GM23338 (cell line): ENCODE measurements around the gene ATP7A. TPM values are rescaled to one million over a fixed set of nuclear protein-coding genes. Genes with fewer than 3 reads are reported as not detected.
A peak's percentile ranks its signal among the peaks of the same experiment; 100 is the strongest.

Experiments
- ATAC-seq: fragments of 200-7000 bp; cut with Tn5 transposase; 3 replicates; pipeline ENCODE4 v1.9.1; 2020
- DNase-seq: peaks from one replicate; pipeline ENCODE4 v3.0.0-alpha.2; 2015; ENCODE audit warnings: low spot score
- H2AFZ ChIP-seq: fragments of 200-600 bp; sonication (generic); 2 replicates; pipeline ENCODE4 v1.8.0; 2016; ENCODE audit warnings: antibody characterized with exemption, mild to moderate bottlenecking, moderate library complexity
- H3F3A ChIP-seq: fragments of 200-600 bp; sonication (generic); replicated peaks from 2 replicates; pipeline ENCODE4 v1.8.0; 2017; ENCODE audit warnings: antibody characterized with exemption, mixed run types, low read depth
- H3K27ac ChIP-seq: fragments of 200-600 bp; sonication (generic); 2 replicates; pipeline ENCODE4 v1.6.1; 2016; ENCODE audit warnings: low read depth
- H3K27me3 ChIP-seq: fragments of 200-600 bp; sonication (generic); 2 replicates; pipeline ENCODE4 v1.8.0; 2016; ENCODE audit warnings: mild to moderate bottlenecking, mixed run types, moderate library complexity; ENCODE audit not compliant: insufficient read depth
- H3K36me3 ChIP-seq: fragments of 200-600 bp; sonication (generic); 2 replicates; pipeline ENCODE4 v1.8.0; 2016; ENCODE audit warnings: mild to moderate bottlenecking; ENCODE audit not compliant: insufficient read depth
- H3K4me1 ChIP-seq: fragments of 200-600 bp; sonication (generic); 2 replicates; pipeline ENCODE4 v1.8.0; 2016; ENCODE audit warnings: mild to moderate bottlenecking, moderate library complexity; ENCODE audit not compliant: insufficient read depth
- H3K4me2 ChIP-seq: fragments of 200-600 bp; sonication (generic); 2 replicates; pipeline ENCODE4 v1.7.1; 2017; ENCODE audit warnings: mixed run types
- H3K4me3 ChIP-seq: fragments of 200-600 bp; sonication (generic); 2 replicates; pipeline ENCODE4 v1.6.1; 2016; ENCODE audit warnings: mixed run types
- H3K79me2 ChIP-seq: fragments of 200-600 bp; sonication (generic); replicated peaks from 2 replicates; pipeline ENCODE4 v1.8.0; 2017; ENCODE audit warnings: mild to moderate bottlenecking; ENCODE audit not compliant: insufficient read depth
- H3K9me2 ChIP-seq: fragments of 200-600 bp; sonication (generic); 2 replicates; pipeline ENCODE4 v1.8.0; 2017; ENCODE audit not compliant: insufficient read depth
- H4K20me1 ChIP-seq: fragments of 200-600 bp; sonication (generic); replicated peaks from 2 replicates; pipeline ENCODE4 v1.8.0; 2017; ENCODE audit warnings: mild to moderate bottlenecking; ENCODE audit not compliant: insufficient read depth
- H3K27ac Mint-ChIP-seq: 2 replicates; pipeline ENCODE4 v1.8.0; 2020; ENCODE audit warnings: inconsistent platforms, mild to moderate bottlenecking, moderate library complexity, mixed read lengths
- H3K27me3 Mint-ChIP-seq: 3 replicates; pipeline ENCODE4 v1.8.0; 2022; ENCODE audit warnings: low read depth, mild to moderate bottlenecking, moderate library complexity, mixed read lengths, inconsistent platforms; ENCODE audit not compliant: insufficient read depth, poor library complexity
- H3K36me3 Mint-ChIP-seq: 3 replicates; pipeline ENCODE4 v1.8.0; 2021; ENCODE audit warnings: low read depth, mild to moderate bottlenecking, inconsistent platforms, moderate library complexity, mixed read lengths
- H3K4me1 Mint-ChIP-seq: 3 replicates; pipeline ENCODE4 v1.8.0; 2020; ENCODE audit warnings: mild to moderate bottlenecking, inconsistent platforms, mixed read lengths
- H3K4me3 Mint-ChIP-seq: 3 replicates; pipeline ENCODE4 v1.8.0; 2021; ENCODE audit warnings: moderate library complexity, mild to moderate bottlenecking, inconsistent platforms, mixed read lengths
- H3K9me3 Mint-ChIP-seq: 3 replicates; pipeline ENCODE4 v1.8.0; 2020; ENCODE audit warnings: moderate library complexity, mild to moderate bottlenecking, inconsistent platforms, mixed read lengths
- CREB1 ChIP-seq: fragments of 250-450 bp; sonication (Bioruptor Pico); IDR thresholded peaks from 2 replicates; pipeline ENCODE4 v1.5.0; 2020; ENCODE audit warnings: low read depth, mild to moderate bottlenecking, moderate library complexity
- JUNB ChIP-seq: IDR thresholded peaks from one replicate; pipeline ENCODE4 v1.6.1; 2016; ENCODE audit warnings: antibody characterized with exemption; ENCODE audit not compliant: unreplicated experiment
- STAT1 ChIP-seq: IDR thresholded peaks from one replicate; pipeline ENCODE4 v1.6.1; 2016; ENCODE audit warnings: antibody characterized with exemption; ENCODE audit not compliant: unreplicated experiment
- ZNF114 ChIP-seq: fragments of 250-450 bp; sonication (Bioruptor Pico); IDR thresholded peaks from 2 replicates; pipeline ENCODE4 v1.5.0; 2020; ENCODE audit warnings: mild to moderate bottlenecking, moderate library complexity
- ZNF331 ChIP-seq: fragments of 250-450 bp; sonication (Bioruptor Pico); IDR thresholded peaks from 2 replicates; pipeline ENCODE4 v1.5.0; 2020; ENCODE audit warnings: low read depth, mild to moderate bottlenecking, moderate library complexity
- polyA plus RNA-seq: library from polyadenylated mRNA; unstranded; fragments of >200 nt; fragmentation: Nextera tagmentation; extraction: Ambion mirVana; gene quantifications from 2 replicates; pipeline ENCODE4 v1.2.1, GENCODE V29; 2016
- total RNA-seq: library from RNA; depleted of rRNA; stranded (reverse); fragments of >200 nt; shearing (Covaris generic); gene quantifications from 2 replicates; pipeline ENCODE4 v1.2.3, GENCODE V29; 2014
- TF ChIP-seq, protein P1 (sequence below): IDR thresholded peaks from 2 replicates; pipeline ENCODE4 v1.6.1; 2016; ENCODE audit warnings: antibody characterized with exemption
- TF ChIP-seq, protein P2 (sequence below): fragments of 250-450 bp; sonication (Bioruptor Pico); IDR thresholded peaks from 2 replicates; pipeline ENCODE4 v1.5.0; 2020; ENCODE audit warnings: mild to moderate bottlenecking, moderate library complexity

ATP7A gene
- total and polyA plus RNA-seq, 2 experiments from 2014 or later: 2.2 to 3.1 TPM

GRCh38 chrX:77892887-77893286, 17.6 kb upstream of the ATP7A start:
- no peaks in the 10 kb centered on the region for H3K9me3 Mint-ChIP-seq
- Histone ChIP-seq H4K20me1 (no peaks in the 10 kb centered on the region), H3K4me3 (no peak overlapping the region), H3F3A (no peaks in the 10 kb centered on the region), H3K27ac (no peak overlapping the region), H3K27me3 (no peaks in the 10 kb centered on the region), H3K4me2 (no peak overlapping the region), H3K36me3 (no peaks in the 10 kb centered on the region), H3K9me2 (no peaks in the 10 kb centered on the region), H3K79me2 (peaks cover 59% of the 10 kb centered on the region), H3K4me1 (no peaks in the 10 kb centered on the region), H2AFZ (no peak overlapping the region)
- no peaks in the 10 kb centered on the region; the same call in 2 of the 3 replicates for H3K4me1 Mint-ChIP-seq
- ATAC-seq (no peak), DNase-seq (no peak)
- H3K36me3 Mint-ChIP-seq: 0 out of 3 replicates have a peak, but pooled peaks cover 3% of the 10 kb centered on the region
- no peak for TF ChIP-seq JUNB
- no peak for TF ChIP-seq CREB1 (CRISPR knock-in tag)
- no peak for TF ChIP-seq ZNF331 (CRISPR knock-in tag)
- TF ChIP-seq, protein P1, sequence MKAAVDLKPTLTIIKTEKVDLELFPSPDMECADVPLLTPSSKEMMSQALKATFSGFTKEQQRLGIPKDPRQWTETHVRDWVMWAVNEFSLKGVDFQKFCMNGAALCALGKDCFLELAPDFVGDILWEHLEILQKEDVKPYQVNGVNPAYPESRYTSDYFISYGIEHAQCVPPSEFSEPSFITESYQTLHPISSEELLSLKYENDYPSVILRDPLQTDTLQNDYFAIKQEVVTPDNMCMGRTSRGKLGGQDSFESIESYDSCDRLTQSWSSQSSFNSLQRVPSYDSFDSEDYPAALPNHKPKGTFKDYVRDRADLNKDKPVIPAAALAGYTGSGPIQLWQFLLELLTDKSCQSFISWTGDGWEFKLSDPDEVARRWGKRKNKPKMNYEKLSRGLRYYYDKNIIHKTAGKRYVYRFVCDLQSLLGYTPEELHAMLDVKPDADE: no peak
- TF ChIP-seq ZNF114: no peak
- TF ChIP-seq STAT1: no peak
- TF ChIP-seq, protein P2, sequence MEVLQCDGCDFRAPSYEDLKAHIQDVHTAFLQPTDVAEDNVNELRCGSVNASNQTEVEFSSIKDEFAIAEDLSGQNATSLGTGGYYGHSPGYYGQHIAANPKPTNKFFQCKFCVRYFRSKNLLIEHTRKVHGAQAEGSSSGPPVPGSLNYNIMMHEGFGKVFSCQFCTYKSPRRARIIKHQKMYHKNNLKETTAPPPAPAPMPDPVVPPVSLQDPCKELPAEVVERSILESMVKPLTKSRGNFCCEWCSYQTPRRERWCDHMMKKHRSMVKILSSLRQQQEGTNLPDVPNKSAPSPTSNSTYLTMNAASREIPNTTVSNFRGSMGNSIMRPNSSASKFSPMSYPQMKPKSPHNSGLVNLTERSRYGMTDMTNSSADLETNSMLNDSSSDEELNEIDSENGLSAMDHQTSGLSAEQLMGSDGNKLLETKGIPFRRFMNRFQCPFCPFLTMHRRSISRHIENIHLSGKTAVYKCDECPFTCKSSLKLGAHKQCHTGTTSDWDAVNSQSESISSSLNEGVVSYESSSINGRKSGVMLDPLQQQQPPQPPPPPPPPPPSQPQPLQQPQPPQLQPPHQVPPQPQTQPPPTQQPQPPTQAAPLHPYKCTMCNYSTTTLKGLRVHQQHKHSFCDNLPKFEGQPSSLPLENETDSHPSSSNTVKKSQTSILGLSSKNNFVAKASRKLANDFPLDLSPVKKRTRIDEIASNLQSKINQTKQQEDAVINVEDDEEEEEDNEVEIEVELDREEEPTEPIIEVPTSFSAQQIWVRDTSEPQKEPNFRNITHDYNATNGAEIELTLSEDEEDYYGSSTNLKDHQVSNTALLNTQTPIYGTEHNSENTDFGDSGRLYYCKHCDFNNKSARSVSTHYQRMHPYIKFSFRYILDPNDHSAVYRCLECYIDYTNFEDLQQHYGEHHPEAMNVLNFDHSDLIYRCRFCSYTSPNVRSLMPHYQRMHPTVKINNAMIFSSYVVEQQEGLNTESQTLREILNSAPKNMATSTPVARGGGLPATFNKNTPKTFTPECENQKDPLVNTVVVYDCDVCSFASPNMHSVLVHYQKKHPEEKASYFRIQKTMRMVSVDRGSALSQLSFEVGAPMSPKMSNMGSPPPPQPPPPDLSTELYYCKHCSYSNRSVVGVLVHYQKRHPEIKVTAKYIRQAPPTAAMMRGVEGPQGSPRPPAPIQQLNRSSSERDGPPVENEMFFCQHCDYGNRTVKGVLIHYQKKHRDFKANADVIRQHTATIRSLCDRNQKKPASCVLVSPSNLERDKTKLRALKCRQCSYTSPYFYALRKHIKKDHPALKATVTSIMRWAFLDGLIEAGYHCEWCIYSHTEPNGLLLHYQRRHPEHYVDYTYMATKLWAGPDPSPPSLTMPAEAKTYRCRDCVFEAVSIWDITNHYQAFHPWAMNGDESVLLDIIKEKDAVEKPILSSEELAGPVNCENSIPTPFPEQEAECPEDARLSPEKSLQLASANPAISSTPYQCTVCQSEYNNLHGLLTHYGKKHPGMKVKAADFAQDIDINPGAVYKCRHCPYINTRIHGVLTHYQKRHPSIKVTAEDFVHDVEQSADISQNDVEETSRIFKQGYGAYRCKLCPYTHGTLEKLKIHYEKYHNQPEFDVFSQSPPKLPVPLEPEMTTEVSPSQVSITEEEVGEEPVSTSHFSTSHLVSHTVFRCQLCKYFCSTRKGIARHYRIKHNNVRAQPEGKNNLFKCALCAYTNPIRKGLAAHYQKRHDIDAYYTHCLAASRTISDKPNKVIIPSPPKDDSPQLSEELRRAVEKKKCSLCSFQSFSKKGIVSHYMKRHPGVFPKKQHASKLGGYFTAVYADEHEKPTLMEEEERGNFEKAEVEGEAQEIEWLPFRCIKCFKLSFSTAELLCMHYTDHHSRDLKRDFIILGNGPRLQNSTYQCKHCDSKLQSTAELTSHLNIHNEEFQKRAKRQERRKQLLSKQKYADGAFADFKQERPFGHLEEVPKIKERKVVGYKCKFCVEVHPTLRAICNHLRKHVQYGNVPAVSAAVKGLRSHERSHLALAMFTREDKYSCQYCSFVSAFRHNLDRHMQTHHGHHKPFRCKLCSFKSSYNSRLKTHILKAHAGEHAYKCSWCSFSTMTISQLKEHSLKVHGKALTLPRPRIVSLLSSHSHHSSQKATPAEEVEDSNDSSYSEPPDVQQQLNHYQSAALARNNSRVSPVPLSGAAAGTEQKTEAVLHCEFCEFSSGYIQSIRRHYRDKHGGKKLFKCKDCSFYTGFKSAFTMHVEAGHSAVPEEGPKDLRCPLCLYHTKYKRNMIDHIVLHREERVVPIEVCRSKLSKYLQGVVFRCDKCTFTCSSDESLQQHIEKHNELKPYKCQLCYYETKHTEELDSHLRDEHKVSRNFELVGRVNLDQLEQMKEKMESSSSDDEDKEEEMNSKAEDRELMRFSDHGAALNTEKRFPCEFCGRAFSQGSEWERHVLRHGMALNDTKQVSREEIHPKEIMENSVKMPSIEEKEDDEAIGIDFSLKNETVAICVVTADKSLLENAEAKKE (CRISPR knock-in tag): no peak
- no peak overlapping the region for H3K27ac Mint-ChIP-seq
- peaks cover 2% of the 10 kb centered on the region for H3K27me3 Mint-ChIP-seq
- peak overlapping the region; percentile 26; the same call in 1 of the 3 replicates for H3K4me3 Mint-ChIP-seq
